ENCODE data around the gene CST5. TPM values are rescaled to one million over a fixed set of nuclear protein-coding genes. Genes with fewer than 3 reads are reported as not detected.

Gene CST5
- total RNA-seq: not detected

GRCh38 chr20:23879328-23879798, at the start of gene CST5:
TSS of gene CST5 (minus strand) at chr20:23879748. CDS start at chr20:23879676, 72 bp downstream.
- Histone ChIP-seq H3K4me3 (no peak within 1 kb of the TSS), H3K27ac (no peak within 1 kb of the TSS), H3K36me3 (no peaks in the 10 kb centered on the region), H3K27me3 (no peaks in the 10 kb centered on the region), H3K4me1 (no peaks in the 10 kb centered on the region), H3K9me3 (no peaks in the 10 kb centered on the region)
- TF ChIP-seq, protein P1, sequence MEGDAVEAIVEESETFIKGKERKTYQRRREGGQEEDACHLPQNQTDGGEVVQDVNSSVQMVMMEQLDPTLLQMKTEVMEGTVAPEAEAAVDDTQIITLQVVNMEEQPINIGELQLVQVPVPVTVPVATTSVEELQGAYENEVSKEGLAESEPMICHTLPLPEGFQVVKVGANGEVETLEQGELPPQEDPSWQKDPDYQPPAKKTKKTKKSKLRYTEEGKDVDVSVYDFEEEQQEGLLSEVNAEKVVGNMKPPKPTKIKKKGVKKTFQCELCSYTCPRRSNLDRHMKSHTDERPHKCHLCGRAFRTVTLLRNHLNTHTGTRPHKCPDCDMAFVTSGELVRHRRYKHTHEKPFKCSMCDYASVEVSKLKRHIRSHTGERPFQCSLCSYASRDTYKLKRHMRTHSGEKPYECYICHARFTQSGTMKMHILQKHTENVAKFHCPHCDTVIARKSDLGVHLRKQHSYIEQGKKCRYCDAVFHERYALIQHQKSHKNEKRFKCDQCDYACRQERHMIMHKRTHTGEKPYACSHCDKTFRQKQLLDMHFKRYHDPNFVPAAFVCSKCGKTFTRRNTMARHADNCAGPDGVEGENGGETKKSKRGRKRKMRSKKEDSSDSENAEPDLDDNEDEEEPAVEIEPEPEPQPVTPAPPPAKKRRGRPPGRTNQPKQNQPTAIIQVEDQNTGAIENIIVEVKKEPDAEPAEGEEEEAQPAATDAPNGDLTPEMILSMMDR (IDR thresholded peaks at IDR 0.05): no peak
- TF ChIP-seq POLR2A (IDR thresholded peaks at IDR 0.05): no peak
- DNase-seq: no peak

- no peak overlapping the region for H3K27ac ChIP-seq
- no peaks in the 10 kb centered on the region for H3K27me3 ChIP-seq
- DNase-seq: no peak
- no peak overlapping the region for H3K4me3 ChIP-seq
- no peaks in the 10 kb centered on the region for H3K9me3 ChIP-seq
- no peaks in the 10 kb centered on the region for H3K4me1 ChIP-seq
- TF ChIP-seq, protein P1 (IDR thresholded peaks at IDR 0.05): no peak
- no peak for TF ChIP-seq POLR2A (IDR thresholded peaks at IDR 0.05)
- H3K36me3 ChIP-seq: no peaks in the 10 kb centered on the region
Measured at GRCh38 chr20:23928788-23929187, 49.2 kb upstream of the CST5 start.

GRCh38 chr20:23928353-23928752, 48.8 kb upstream of the CST5 start:
- Histone ChIP-seq H3K27me3 (no peaks in the 10 kb centered on the region), H3K4me1 (no peaks in the 10 kb centered on the region), H3K27ac (no peak overlapping the region), H3K4me3 (no peak overlapping the region), H3K36me3 (no peaks in the 10 kb centered on the region), H3K9me3 (no peaks in the 10 kb centered on the region)
- DNase-seq: no peak
- TF ChIP-seq POLR2A (IDR thresholded peaks at IDR 0.05): no peak
- TF ChIP-seq, protein P1 (IDR thresholded peaks at IDR 0.05): no peak

GRCh38 chr20:23926944-23927872, 47.7 kb upstream of the CST5 start:
- no peaks in the 10 kb centered on the region for H3K9me3 ChIP-seq
- no peaks in the 10 kb centered on the region for H3K36me3 ChIP-seq
- TF ChIP-seq, protein P1 (IDR thresholded peaks at IDR 0.05): no peak
- TF ChIP-seq POLR2A (IDR thresholded peaks at IDR 0.05): no peak
- no peak overlapping the region for H3K27ac ChIP-seq
- H3K27me3 ChIP-seq: no peaks in the 10 kb centered on the region
- H3K4me1 ChIP-seq: no peaks in the 10 kb centered on the region
- H3K4me3 ChIP-seq: no peak overlapping the region
- no peak for DNase-seq

DNA sequence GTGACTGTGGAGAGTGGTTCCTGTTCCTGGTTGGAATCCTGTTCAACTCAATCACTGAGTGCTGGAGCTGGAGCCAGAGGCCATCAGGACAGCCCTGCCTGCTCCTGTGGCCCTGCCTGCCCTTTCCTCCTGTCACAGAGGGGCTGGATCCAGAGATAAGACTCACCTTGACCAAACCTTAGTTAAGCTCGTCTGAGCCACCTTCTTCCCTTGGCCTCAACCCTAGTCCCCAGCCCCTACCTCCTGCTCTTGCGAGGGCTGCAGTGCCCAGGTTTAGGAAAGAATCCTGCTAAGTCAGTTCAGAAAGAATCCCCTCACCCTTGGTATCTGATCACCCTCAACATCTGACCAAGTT, 47.0 kb upstream of the CST5 start:
- no peaks in the 10 kb centered on the region for H3K9me3 ChIP-seq
- H3K27me3 ChIP-seq: no peaks in the 10 kb centered on the region
- no peaks in the 10 kb centered on the region for H3K4me1 ChIP-seq
- no peak overlapping the region for H3K27ac ChIP-seq
- no peak overlapping the region for H3K4me3 ChIP-seq
- DNase-seq: no peak
- TF ChIP-seq, protein P1 (IDR thresholded peaks at IDR 0.05): no peak
- TF ChIP-seq POLR2A (IDR thresholded peaks at IDR 0.05): no peak
- no peaks in the 10 kb centered on the region for H3K36me3 ChIP-seq

All from Peyer's patch (tissue), 4 donors.